T47D (cell line): Measurements from ENCODE around the gene DNM3.

Source experiments
- DNase-seq, 2 experiments: peaks; one replicate each; pipeline versions ENCODE4 v3.0.0 to v3.0.0-alpha.2; 2011 to 2012; ENCODE audit warnings: low read depth in 1 of 2, low spot score in 1 of 2
- JUND ChIP-seq: IDR thresholded peaks from 2 replicates; pipeline ENCODE4 v1.6.1; 2012; ENCODE audit warnings: low read depth
- in situ Hi-C: cut with HindIII; loops from 2 replicates; pipeline ENCODE4 v1.10.0; 2016; ENCODE audit warnings: low sequenced_read_pairs, low pct_unique_long_range_greater_than_20kb

The DNM3 gene

DNA sequence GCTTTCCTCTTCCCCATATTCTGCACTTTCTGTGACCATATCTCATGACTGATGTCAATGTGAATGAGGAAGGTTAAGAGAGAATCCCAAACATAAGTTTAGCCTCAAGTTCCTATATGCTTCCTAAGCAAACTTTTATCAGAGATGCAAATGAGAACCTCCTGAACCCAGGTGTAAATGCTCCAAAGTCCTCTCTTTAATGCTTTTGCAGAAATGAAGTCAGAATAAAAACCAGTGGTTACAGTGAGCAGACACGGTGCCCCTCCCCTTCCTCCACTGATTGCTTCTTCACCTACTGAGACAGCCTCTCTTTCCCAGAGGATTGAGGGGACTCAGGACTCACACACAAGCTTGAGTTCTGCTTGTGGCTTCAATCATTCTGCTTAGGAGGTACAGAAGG is 614.2 kb downstream of the DNM3 start:
- in situ Hi-C loops, result no loop called here
- no peak for TF ChIP-seq JUND
- DNase-seq, result no peak

DNA sequence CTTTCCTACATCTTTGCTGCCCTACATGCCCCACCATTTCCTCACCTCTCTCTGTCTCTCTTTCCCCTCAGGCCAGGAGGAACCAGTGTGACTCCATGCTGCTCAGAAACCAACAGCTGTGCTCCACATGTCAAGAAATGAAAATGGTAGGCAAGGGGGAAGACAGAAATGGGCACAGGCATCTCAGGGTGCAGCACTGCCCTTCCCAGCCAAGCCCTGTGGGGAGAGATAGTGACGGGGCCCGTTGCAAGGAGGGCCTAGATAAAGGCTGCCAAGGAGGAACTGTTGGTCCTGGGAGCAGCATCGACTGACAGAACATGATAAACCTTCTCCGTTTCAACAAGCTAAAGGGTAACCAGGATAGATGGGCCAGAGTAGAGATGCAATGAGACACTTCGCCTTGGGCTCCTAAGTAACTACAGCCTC is 615.1 kb downstream of the DNM3 start:
- no peak for DNase-seq
- no peak for TF ChIP-seq JUND
- in situ Hi-C loops, result no loop called here

DNA sequence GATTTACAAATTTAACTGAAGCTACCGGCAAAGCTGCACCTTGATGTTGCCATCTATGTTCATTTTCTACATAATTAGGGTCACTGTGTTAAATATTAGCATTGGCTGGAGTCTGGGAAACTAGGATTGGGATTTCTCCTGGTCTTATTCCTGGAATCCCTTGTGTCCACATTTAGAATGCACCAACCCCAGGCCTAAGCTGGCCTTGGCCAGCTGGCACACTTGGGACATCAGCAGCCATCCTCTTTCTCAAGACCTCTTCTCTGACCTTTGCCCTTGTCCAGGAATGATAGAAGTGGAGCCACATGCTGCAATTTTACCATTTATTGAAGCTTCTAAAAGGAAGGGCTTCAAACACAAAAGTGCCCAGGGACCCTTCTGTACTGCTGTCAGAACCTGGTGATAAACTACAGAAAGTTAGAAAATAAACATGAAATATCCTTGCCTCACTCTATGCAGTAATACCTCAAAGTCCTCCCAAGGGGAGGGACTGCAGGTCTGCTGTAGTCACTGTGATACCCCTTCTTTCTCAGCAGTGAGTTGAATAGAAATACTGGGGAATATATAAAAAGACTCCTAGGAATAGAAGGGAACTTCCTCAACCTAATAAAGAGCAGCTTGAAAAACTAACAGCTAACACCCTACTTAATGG is 616.3 kb downstream of the DNM3 start:
- TF ChIP-seq JUND, result no peak
- no peak for DNase-seq
- in situ Hi-C loops, result no loop called here

GRCh38 chr1:172460177-172460576 is 618.9 kb downstream of the DNM3 start:
- in situ Hi-C loops, result no loop called here
- TF ChIP-seq JUND, result no peak
- DNase-seq, result no peak

GRCh38 chr1:172460887-172461315 is 619.6 kb downstream of the DNM3 start:
- in situ Hi-C loops, result no loop called here

More at GRCh38 chr1:172460887-172461315, 619.6 kb downstream of the DNM3 start:
- DNase-seq, result no peak
- no peak for TF ChIP-seq JUND
